Measurements from ENCODE around the gene ZDHHC1.

The ZDHHC1 gene

GRCh38 chr16:67446968-67447507, 30.8 kb upstream of the ZDHHC1 start:
- no peak for DNase-seq

- no peak for DNase-seq
Measured at GRCh38 chr16:67445913-67446907, 29.9 kb upstream of the ZDHHC1 start.

GRCh38 chr16:67445441-67445912, 29.2 kb upstream of the ZDHHC1 start:
- DNase-seq, result no peak

GRCh38 chr16:67445126-67445426, 28.8 kb upstream of the ZDHHC1 start:
- DNase-seq, result no peak

GRCh38 chr16:67444259-67445125, 28.2 kb upstream of the ZDHHC1 start:
- DNase-seq, result no peak

- DNase-seq, result no peak
Measured at GRCh38 chr16:67443265-67443664, 27.0 kb upstream of the ZDHHC1 start.

- DNase-seq, result no peak
Measured at GRCh38 chr16:67442581-67443255, 26.4 kb upstream of the ZDHHC1 start.

- no peak for DNase-seq
Measured at GRCh38 chr16:67441907-67442306, 25.6 kb upstream of the ZDHHC1 start.

- DNase-seq, result no peak
Measured at GRCh38 chr16:67441271-67441753, 25.0 kb upstream of the ZDHHC1 start.

- no peak for DNase-seq
Measured at GRCh38 chr16:67438824-67439393, 22.6 kb upstream of the ZDHHC1 start.

- no peak for DNase-seq
Measured at GRCh38 chr16:67438098-67438791, 22.0 kb upstream of the ZDHHC1 start.

- DNase-seq, result no peak
Measured at GRCh38 chr16:67437513-67437912, 21.2 kb upstream of the ZDHHC1 start.

GRCh38 chr16:67436640-67437193, 20.4 kb upstream of the ZDHHC1 start:
- no peak for DNase-seq

GRCh38 chr16:67435758-67436164, 19.5 kb upstream of the ZDHHC1 start:
- DNase-seq, result no peak

- no peak for DNase-seq
Measured at GRCh38 chr16:67433131-67433719, 16.9 kb upstream of the ZDHHC1 start.

GRCh38 chr16:67432506-67432890, 16.2 kb upstream of the ZDHHC1 start:
- DNase-seq, result no peak

GRCh38 chr16:67431775-67432505, 15.7 kb upstream of the ZDHHC1 start:
- no peak for DNase-seq

GRCh38 chr16:67430977-67431774, 14.9 kb upstream of the ZDHHC1 start, which contains the start of gene HSD11B2:
Gene HSD11B2 (plus strand): TSS chr16:67431121. CDS start chr16:67431249, 128 bp downstream.
- no peak for DNase-seq

- DNase-seq, result no peak
Measured at GRCh38 chr16:67430504-67430976, 14.3 kb upstream of the ZDHHC1 start.
